Parathyroid adenoma (tissue), 2 donors: ENCODE measurements around the gene COG7.

ENCODE experiments used
- H2AFZ ChIP-seq: fragments of 300-600 bp; sonication (generic); one replicate; pipeline ENCODE4 v1.7.0; 2017; ENCODE audit warnings: antibody characterized with exemption, mild to moderate bottlenecking
- H3K27ac ChIP-seq: fragments of 300-600 bp; sonication (generic); one replicate; pipeline ENCODE4 v1.7.0; 2017
- H3K27me3 ChIP-seq: fragments of 300-600 bp; sonication (generic); one replicate; pipeline ENCODE4 v1.7.0; 2017; ENCODE audit warnings: low read length; ENCODE audit not compliant: control insufficient read depth, insufficient read depth
- H3K36me3 ChIP-seq: fragments of 300-600 bp; sonication (generic); one replicate; pipeline ENCODE4 v1.7.0; 2017; ENCODE audit warnings: low read length; ENCODE audit not compliant: control insufficient read depth, insufficient read depth
- H3K4me1 ChIP-seq: fragments of 300-600 bp; sonication (generic); one replicate; pipeline ENCODE4 v1.7.0; 2017; ENCODE audit warnings: control low read depth
- H3K4me2 ChIP-seq: fragments of 300-600 bp; sonication (generic); one replicate; pipeline ENCODE4 v1.7.0; 2017; ENCODE audit warnings: low read length
- H3K4me3 ChIP-seq: fragments of 300-600 bp; sonication (generic); one replicate; pipeline ENCODE4 v1.7.0; 2017; ENCODE audit warnings: low read depth, low read length
- H3K79me2 ChIP-seq: fragments of 300-600 bp; sonication (generic); one replicate; pipeline ENCODE4 v1.7.0; 2017; ENCODE audit warnings: control low read depth
- H3K9ac ChIP-seq: fragments of 300-600 bp; sonication (generic); one replicate; pipeline ENCODE4 v1.7.0; 2017; ENCODE audit warnings: mild to moderate bottlenecking
- H3K9me3 ChIP-seq: fragments of 300-600 bp; sonication (generic); one replicate; pipeline ENCODE4 v1.7.0; 2017; ENCODE audit warnings: low read length; ENCODE audit not compliant: control insufficient read depth
- TF ChIP-seq, protein P1 (sequence below): fragments of 300-600 bp; sonication (generic); IDR thresholded peaks from one replicate; pipeline ENCODE4 v1.7.0; 2017; ENCODE audit warnings: antibody characterized with exemption, mild to moderate bottlenecking
- donor health status: primary hyperparathyroidism.

COG7 gene

DNA sequence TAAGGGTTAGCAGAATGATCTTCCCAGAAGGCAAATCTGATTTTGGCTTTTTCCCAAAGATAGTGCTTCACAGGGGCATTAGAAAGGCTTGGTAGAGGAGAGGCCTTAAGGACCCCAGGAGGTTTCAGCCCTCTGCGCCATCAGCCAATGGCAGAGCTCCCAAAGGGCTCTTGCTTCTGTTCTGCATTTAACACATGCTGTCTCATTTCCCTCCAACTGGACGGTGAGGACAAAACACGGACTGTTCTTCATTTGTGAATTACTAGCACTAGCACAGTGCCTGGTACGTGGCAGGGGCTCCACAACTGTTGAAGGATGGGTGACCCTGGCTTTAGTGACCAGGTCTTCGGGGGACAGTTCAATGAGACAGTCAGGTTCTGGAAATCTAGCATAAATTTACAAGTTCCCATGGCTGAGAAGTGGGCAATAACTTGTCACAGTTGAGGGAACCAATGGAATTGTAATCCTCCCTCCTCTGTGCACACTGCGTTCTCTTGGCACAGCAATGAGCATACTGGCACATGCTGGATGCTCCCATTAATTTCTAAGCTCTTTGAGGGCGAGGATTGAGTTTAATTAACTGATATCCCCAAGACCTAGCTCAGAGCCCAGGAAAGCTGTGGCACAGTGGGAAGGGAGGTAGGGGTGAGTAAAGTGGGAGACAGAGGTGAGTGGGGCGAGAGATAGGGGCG lies 45.4 kb downstream of the COG7 start:
- Histone ChIP-seq H3K4me2 (no peak overlapping the region), H3K9me3 (no peaks in the 10 kb centered on the region), H3K9ac (no peak overlapping the region), H2AFZ (peak overlapping the region; percentile 6), H3K4me1 (peaks cover 23% of the 10 kb centered on the region), H3K79me2 (no peaks in the 10 kb centered on the region), H3K4me3 (no peak overlapping the region), H3K27ac (peak overlapping the region; percentile 72), H3K27me3 (no peaks in the 10 kb centered on the region), H3K36me3 (no peaks in the 10 kb centered on the region)
- TF ChIP-seq, protein P1, sequence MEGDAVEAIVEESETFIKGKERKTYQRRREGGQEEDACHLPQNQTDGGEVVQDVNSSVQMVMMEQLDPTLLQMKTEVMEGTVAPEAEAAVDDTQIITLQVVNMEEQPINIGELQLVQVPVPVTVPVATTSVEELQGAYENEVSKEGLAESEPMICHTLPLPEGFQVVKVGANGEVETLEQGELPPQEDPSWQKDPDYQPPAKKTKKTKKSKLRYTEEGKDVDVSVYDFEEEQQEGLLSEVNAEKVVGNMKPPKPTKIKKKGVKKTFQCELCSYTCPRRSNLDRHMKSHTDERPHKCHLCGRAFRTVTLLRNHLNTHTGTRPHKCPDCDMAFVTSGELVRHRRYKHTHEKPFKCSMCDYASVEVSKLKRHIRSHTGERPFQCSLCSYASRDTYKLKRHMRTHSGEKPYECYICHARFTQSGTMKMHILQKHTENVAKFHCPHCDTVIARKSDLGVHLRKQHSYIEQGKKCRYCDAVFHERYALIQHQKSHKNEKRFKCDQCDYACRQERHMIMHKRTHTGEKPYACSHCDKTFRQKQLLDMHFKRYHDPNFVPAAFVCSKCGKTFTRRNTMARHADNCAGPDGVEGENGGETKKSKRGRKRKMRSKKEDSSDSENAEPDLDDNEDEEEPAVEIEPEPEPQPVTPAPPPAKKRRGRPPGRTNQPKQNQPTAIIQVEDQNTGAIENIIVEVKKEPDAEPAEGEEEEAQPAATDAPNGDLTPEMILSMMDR, result no peak

DNA sequence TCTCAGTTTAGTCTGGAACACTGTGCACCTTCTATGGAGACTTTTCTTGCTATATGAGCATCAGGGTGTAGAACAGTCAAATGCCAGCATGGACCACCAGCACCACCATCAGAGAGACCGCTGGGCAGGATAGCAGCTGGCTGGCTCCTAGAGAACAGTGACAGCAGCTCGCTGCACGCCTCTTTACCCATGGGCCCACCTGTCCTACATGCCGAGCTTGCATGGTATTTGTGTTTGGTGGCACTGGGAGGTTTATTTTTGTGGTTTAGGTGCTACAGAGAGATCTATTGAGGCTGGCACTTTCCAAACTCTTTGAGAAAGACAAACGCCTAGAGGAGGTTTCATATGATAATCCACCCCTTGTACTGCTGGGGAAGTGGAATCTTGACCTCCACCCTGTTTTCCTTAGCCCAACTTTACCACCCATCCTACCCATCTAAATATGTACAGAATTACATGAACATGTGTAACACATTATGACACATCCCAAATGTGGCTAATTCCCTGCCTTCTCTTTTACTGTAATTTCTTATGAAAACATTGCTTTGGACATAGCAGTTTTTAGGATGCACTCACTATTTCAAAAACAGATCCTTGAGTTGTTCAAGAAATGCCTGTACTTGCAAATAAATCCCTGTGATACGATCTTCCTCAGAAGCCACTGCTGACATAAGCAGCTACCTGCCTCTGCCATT lies 46.3 kb downstream of the COG7 start:
- H3K4me2 ChIP-seq, result peak overlapping the region; percentile 35
- peaks cover 23% of the 10 kb centered on the region for H3K4me1 ChIP-seq
- H3K27ac ChIP-seq, result peak overlapping the region; percentile 72
- no peak overlapping the region for H3K4me3 ChIP-seq
- H3K9me3 ChIP-seq, result no peaks in the 10 kb centered on the region
- no peak overlapping the region for H2AFZ ChIP-seq
- H3K27me3 ChIP-seq, result no peaks in the 10 kb centered on the region
- TF ChIP-seq, protein P1, result no peak
- no peaks in the 10 kb centered on the region for H3K36me3 ChIP-seq
- no peak overlapping the region for H3K9ac ChIP-seq
- no peaks in the 10 kb centered on the region for H3K79me2 ChIP-seq

DNA sequence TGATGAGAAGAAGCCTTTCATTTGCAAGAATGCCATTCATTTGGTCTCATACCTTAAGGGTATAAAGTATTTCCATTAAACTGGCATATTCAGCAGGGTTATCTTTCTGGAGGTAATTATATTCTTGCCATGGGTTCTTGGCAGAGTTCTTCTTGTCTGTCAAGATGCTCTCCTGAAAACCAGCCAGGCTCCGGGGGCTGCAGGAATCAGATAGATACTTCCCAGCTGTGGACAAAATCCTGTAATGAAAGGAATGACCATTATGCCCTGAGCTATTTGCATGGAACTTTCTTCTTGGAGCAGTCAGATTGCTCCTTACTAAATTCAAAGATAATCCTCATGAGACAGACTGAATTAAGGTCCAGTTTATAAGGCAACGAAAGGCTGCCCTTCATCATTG lies 47.0 kb downstream of the COG7 start:
- no peak overlapping the region for H3K27ac ChIP-seq
- no peak overlapping the region for H3K4me2 ChIP-seq
- H3K36me3 ChIP-seq, result no peaks in the 10 kb centered on the region
- H2AFZ ChIP-seq, result no peak overlapping the region
- peaks cover 23% of the 10 kb centered on the region for H3K4me1 ChIP-seq
- H3K9ac ChIP-seq, result no peak overlapping the region
- H3K79me2 ChIP-seq, result no peaks in the 10 kb centered on the region
- no peak overlapping the region for H3K4me3 ChIP-seq
- H3K27me3 ChIP-seq, result no peaks in the 10 kb centered on the region
- H3K9me3 ChIP-seq, result no peaks in the 10 kb centered on the region
- TF ChIP-seq, protein P1, result no peak

DNA sequence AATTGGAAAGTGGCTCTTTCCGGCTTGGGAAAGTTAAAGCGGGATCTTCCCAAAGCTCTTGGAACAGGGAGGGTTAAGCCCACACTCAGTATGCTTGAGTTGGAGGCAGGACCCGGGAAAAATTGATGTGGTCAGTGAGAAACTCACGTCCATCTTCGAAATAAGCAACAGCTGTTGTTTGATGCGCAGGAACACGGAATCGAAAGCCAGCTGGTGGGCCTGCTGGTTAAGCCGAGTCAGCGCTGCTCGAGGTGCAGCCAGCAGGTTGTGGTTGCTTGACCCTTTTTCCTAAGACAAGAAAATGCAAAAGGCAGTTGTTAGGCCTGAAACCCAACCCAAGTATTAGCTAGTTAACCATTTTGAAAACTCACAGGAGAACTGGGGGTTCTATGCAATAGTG lies 49.4 kb downstream of the COG7 start:
- Histone ChIP-seq H2AFZ (no peak overlapping the region), H3K36me3 (no peaks in the 10 kb centered on the region)

More for the DNA sequence above, 49.4 kb downstream of the COG7 start:
- H3K27ac ChIP-seq, result no peak overlapping the region
- H3K4me3 ChIP-seq, result no peak overlapping the region
- TF ChIP-seq, protein P1, result no peak
- no peak overlapping the region for H3K4me2 ChIP-seq
- H3K27me3 ChIP-seq, result no peaks in the 10 kb centered on the region
- no peak overlapping the region for H3K9ac ChIP-seq
- H3K79me2 ChIP-seq, result peaks cover 4% of the 10 kb centered on the region
- peaks cover 23% of the 10 kb centered on the region for H3K4me1 ChIP-seq
- no peaks in the 10 kb centered on the region for H3K9me3 ChIP-seq
